ENCODE results near the gene TARS2. TPM values are rescaled to one million over a fixed set of nuclear protein-coding genes. Genes with fewer than 3 reads are reported as not detected.

TARS2 gene
- total and polyA plus RNA-seq, 2 of the 13 experiments (the other 11 are each of a cell fraction or from before 2014, with no cell fraction given): 21.3 to 22.8 TPM

DNA sequence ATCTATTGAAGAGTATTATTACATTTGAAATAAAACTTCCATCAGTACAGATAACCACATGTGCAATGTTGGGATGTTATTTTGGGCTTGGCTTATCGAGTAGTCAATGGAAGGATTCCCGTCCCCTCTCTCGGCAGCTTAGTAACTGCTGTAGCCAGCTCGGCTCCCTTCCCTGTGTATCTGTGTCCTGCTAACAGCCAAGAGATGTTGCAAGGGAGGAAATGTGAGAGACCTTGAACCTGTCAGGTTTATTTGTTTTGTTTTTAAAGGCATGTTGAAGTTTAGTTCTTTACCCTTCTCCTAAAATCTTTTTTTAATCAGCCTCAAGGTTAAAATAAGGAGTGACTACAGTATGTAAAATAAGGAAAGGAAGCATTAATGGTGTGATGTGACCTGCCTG, 13.6 kb upstream of the TARS2 start (continued):
- TF ChIP-seq IRF2 (CRISPR knock-in tag; IDR thresholded peaks at IDR 0.05): peak; percentile 87; the same call in 1 of the 2 replicates
- TF ChIP-seq SSRP1 (CRISPR knock-in tag; IDR thresholded peaks at IDR 0.05): 0 out of 2 replicates have a peak, but pooled peaks have one; percentile 65
- no peak for TF ChIP-seq TEF (CRISPR knock-in tag; IDR thresholded peaks at IDR 0.05)
- no peak for TF ChIP-seq ZNF850 (CRISPR knock-in tag; conservative IDR thresholded peaks at IDR 0.05)
- TF ChIP-seq ZNF318 (CRISPR knock-in tag; IDR thresholded peaks at IDR 0.05): no peak
- no peak for TF ChIP-seq AHR (CRISPR knock-in tag; IDR thresholded peaks at IDR 0.05)
- TF ChIP-seq CREM (IDR thresholded peaks at IDR 0.05): peak; percentile 46; the same call in 1 of the 2 replicates
- no peak for TF ChIP-seq CREM (CRISPR knock-in tag; IDR thresholded peaks at IDR 0.05)
- TF ChIP-seq FOSL2 (CRISPR knock-in tag; IDR thresholded peaks at IDR 0.05): peak; percentile 61
- TF ChIP-seq, protein P1, sequence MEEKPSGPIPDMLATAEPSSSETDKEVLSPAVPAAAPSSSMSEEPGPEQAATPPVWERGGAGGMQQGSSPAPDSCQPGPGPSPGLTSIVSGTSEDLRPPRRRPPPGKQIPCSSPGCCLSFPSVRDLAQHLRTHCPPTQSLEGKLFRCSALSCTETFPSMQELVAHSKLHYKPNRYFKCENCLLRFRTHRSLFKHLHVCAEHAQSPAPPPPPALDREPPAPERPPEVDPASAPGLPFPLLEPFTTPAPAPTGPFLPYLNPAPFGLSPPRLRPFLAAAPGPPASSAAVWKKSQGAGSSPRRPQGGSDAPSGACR (CRISPR knock-in tag; IDR thresholded peaks at IDR 0.05): no peak
- TF ChIP-seq, protein P2, sequence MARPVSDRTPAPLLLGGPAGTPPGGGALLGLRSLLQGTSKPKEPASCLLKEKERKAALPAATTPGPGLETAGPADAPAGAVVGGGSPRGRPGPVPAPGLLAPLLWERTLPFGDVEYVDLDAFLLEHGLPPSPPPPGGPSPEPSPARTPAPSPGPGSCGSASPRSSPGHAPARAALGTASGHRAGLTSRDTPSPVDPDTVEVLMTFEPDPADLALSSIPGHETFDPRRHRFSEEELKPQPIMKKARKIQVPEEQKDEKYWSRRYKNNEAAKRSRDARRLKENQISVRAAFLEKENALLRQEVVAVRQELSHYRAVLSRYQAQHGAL (CRISPR knock-in tag; IDR thresholded peaks at IDR 0.05; ENCODE audit: not compliant biosample characterization): no peak
- TF ChIP-seq SALL1 (CRISPR knock-in tag; IDR thresholded peaks at IDR 0.05): peak; percentile 84
- TF ChIP-seq HOXA3 (CRISPR knock-in tag; IDR thresholded peaks at IDR 0.05): peak; percentile 37; the same call in 1 of the 2 replicates
- no peak for TF ChIP-seq GZF1 (CRISPR knock-in tag; IDR thresholded peaks at IDR 0.05)
- TF ChIP-seq, protein P3, sequence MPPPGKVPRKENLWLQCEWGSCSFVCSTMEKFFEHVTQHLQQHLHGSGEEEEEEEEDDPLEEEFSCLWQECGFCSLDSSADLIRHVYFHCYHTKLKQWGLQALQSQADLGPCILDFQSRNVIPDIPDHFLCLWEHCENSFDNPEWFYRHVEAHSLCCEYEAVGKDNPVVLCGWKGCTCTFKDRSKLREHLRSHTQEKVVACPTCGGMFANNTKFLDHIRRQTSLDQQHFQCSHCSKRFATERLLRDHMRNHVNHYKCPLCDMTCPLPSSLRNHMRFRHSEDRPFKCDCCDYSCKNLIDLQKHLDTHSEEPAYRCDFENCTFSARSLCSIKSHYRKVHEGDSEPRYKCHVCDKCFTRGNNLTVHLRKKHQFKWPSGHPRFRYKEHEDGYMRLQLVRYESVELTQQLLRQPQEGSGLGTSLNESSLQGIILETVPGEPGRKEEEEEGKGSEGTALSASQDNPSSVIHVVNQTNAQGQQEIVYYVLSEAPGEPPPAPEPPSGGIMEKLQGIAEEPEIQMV (CRISPR knock-in tag; IDR thresholded peaks at IDR 0.05; ENCODE audit: low read depth): no peak
- TF ChIP-seq PITX1 (CRISPR knock-in tag; IDR thresholded peaks at IDR 0.05): 0 out of 2 replicates have a peak, but pooled peaks have one; percentile 35
- TF ChIP-seq SPEN (CRISPR knock-in tag; IDR thresholded peaks at IDR 0.05; ENCODE audit: low read depth): peak; percentile 51; the same call in 1 of the 2 replicates
- TF ChIP-seq, protein P4, sequence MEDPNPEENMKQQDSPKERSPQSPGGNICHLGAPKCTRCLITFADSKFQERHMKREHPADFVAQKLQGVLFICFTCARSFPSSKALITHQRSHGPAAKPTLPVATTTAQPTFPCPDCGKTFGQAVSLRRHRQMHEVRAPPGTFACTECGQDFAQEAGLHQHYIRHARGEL (CRISPR knock-in tag; IDR thresholded peaks at IDR 0.05): no peak
- peak; percentile 86; the same call in 1 of the 2 replicates for TF ChIP-seq HDAC2 (CRISPR knock-in tag; IDR thresholded peaks at IDR 0.05)
